ENCODE data around the gene NTRK1.
"Not testable (repeated sequence)": the region's sequence is repeated elsewhere in the genome, so short reads cannot be mapped to it uniquely, and the experiment has no call there.

NTRK1 gene

DNA sequence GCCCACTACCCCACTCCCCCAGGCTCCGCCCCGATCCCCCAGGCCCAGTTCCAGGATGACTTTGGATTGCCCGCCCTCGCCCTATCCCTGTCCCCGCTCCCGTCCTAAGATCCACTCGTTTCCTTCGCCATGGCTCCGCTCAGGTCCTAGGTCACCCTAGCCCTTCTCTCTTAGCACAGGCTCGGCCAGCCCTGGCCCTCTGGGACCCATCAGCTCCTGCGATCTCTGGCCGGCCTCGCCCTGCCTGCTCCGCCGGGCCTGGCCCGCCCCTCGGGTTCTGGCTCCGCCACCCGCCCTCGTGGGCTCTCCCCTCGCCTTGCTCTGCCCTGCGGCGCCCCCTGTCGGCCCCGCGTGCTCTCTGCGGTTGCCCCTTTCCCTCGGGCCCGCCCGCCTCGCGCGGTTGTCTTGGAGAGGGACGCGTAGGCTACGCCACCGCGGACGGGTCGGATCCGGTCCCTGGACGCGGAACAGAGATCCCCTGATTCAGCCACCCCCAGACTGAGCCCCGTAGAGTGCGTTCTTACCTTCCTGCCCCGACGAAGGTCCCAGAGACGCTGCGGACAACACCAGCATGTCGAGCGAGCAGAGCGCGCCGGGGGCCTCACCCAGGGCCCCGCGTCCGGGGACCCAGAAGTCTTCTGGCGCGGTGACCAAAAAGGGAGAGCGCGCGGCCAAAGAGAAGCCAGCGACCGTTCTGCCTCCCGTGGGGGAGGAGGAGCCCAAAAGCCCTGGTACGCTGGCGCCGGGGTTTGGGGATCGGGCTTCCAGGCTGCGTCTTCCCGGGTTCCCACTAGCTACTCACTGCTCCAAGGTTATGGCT, 59.8 kb downstream of the NTRK1 start, which contains the start of gene LRRC71:
Gene LRRC71 (plus strand): TSS at position 400 of the 820 bp plus-strand sequence. CDS start 172 bp downstream, at position 572.
- peak; percentile 85 for DNase-seq

DNA sequence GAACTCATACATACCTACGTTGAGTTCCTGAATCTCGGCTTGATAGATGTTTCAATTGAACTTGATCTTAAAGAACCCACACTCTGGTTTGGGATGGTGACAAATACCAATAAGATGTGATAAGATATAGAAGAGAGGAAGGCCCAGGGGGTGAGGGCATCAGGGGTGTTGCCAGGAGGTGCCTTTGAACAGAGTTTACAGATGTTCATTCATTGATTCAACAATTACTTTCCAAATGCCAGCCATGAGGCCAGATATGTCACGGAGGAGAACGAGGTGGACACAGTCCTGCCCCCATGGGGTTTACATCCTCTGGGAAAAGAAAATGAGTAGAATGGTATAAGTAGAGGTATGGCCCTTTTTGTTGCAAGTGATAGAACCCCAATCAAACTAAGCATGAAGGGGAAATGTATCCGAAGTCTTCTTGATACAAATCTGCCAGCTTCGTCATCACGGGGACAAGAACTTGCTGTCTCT, 60.4 kb downstream of the NTRK1 start:
- DNase-seq: no peak

DNA sequence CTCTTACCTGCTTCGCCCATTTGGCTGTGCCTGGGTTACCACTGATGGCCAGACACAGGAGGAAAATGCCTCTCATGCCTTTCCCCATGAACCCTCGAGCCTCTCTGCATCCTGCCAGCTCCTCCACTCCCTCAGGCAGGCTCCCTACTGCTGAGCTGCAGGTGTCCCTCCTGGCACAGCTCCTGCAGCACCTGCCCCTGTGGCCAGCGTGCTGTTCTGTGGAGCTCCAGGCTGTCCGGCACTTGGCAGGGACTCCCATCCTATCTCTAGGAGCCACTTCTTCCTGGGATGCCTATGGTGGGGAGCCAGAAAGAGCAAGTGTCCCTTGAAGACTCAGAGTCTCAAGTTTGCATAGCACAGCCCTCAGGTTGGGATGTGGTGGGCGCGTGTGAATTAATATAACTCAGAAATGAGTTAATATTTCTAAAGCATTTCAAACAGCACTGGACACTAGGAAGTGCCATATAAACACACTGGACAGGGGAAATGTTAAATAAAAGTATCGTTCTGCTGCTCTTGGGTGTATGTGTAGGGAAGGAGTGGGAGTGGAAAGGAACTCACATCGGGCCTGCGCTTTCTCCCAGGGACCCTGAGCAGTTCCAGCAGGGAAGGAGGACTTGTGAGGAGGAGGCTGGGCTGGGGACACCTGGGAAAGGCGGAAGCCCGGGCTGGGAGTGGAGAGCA, 62.5 kb downstream of the NTRK1 start:
- DNase-seq: no peak

DNA sequence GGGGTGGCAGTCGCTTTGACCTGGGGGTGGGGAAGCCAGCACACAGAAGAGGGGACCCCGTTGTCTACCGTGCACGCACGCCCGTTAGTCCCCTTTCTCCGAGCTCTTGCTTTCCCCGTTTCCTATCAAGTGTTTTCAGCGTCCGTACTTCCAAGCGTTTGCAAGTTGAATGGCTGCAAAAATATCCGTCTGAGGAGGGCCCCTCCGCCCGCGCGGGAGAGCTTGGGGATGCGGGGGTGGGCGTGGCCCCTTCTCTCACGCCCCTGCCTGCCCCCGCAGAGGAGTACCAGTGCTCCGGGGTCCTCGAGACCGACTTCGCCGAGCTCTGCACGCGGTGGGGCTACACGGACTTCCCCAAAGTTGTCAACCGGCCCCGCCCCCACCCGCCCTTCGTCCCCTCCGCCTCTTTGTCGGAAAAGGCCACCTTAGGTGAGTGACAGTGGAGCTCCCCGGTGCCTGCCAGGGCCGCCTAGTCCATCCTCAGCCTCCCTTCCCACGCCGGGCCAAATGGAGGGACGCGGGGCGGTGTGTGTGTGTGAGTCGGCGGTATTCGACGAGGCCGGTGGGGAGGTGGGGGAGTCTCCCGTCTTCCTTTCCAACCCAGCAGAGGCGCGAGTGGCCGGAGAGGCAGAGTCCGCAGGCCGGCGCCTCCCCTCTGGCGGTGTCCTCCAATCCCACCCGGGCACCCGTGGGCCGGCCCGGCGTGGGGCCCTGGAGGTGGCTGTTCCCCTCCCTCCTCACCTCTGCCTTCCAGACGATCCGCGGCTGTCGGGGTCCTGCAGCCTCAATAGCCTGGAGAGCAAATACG, 63.2 kb downstream of the NTRK1 start:
- no peak for DNase-seq

DNA sequence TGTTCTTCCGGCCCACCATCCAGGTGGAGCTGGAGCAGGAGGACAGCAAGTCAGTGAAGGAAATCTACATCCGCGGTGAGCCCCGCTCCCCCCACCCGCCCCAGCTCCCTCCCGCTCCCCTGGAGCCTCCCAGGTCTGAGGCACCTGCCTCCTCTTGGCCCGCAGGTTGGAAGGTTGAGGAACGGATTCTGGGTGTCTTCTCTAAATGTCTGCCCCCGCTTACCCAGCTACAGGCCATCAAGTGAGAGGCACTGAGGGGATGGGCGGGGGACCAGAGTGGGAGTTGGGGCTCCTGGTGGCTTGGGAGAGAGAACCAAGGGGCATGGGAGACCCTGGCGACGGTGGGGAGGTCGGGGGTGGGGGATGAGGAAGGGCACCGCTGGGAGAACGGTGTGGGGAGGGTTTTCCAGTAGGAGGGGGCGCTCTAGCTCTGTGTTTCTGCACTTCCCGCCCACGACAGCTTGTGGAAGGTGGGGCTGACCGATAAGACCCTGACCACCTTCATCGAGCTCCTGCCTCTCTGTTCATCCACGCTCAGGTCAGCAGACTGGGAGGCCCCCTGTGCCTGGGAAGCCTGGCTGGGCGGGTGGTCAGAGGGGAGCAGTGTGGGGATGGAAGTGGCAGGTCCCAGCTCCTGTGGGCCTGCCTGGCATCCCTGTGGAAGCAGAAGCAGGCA, 64.0 kb downstream of the NTRK1 start:
- no peak for DNase-seq

DNA sequence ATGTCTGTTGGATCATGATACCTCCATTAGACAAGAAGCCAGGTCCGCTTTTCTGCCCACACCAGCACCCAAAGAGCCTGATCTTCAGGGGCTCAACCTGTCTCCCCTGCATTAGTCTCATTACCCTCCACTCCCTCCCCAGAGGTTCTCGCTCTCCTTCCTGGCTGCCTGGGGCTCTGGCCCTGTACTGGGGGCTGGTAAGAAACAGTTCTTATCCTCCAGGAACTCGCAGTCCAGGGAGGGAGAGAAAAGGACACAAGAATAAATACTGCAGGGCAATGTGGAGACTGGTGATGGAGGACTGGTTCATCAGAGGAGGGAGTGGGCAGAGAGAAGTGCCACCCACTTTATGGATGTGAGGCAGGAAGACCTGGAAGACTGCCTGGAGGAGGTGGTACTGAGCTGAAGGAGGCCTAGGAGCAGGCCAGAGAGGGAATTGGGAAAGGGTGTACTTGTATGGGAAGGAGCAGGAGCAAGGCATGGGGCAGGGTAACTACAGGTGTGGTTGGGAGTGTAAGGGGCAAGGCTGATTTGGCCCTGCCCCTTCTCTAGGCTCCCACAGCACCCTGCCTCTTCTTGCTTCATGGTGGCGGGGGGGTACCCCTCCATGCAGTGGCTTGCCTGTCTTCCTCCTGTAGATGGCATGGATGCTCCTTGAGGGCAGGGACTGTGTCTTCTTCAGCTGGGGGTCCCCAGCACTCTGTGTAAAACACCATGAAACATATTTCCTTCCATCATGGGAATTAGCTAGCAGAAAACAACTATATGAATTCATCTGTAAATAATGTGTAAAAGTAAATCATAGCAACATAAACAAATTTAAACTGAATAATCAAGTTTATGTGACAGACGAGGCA, 64.7 kb downstream of the NTRK1 start:
- DNase-seq: no peak

DNA sequence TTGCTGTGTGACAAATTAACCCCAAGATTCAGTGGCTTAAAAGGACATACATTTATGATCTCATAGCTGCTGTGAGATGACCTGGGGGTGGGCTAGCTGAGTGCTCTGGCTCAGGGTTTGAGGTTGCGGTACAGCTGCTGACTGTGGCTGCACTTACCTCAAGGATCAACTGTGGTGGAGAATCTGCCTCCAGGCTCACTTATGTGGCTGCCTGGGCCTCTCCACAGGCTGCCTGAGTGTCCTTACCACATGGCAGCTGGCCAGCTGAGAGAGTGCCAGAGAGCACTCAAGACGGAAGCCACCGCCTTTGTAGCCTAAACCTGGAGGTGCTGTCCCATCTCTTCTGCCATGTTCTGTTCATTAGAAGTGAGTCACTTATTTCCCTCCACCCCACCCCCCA, 65.5 kb downstream of the NTRK1 start:
- DNase-seq: no peak

DNA sequence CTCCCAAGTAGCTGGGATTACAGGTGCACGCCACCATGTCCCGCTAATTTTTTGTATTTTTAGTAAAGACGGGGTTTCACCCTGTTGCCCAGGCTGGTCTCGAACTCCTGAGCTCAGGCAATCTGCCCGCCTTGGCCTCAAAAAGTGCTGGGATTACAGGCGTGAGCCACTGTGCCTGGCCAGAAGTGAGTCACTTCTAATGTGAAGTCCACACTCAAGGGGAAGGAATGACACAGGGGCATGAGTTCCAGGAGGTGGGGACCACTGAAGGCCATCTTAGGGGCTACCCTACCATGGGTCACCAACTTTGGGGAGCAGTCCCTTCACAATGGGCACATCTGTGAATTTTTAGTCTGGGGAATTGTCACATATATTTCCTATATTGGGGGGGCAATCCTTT, 66.0 kb downstream of the NTRK1 start:
- DNase-seq: not testable (repeated sequence)

DNA sequence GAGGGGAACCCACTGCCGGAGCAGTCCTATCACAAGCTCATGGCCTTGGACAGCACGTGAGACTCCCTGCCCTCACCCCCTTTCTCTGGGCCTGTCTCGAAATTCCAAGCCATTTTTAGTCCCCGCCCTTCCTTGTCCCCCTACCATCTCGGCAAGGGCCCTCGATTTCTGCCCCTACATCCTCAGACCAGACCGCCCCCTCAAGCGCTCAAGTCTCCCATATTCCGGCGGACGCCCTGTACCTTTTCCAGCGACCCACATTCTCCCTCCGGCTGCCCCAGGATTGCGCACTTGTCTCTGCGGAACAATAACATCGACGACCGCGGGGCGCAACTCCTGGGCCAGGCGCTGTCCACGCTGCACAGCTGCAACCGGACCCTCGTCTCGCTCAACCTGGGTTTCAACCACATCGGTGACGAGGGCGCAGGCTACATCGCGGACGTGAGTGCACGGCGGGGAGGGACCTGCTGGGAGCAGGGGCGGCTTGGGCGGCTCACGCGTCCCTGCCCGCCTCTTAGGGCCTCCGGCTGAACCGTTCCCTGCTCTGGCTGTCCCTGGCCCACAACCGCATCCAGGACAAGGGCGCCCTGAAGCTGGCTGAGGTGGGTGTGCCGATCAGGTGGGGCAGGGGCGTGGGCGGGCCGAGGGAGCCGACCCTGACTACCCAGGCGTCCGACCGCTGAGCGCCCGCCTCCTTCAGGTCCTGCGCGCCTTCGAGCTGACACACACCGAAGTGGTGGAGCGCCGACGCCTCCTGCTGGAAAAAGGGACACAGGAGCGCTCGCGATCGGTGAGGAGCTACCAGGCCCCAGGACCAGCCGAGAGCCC, 66.8 kb downstream of the NTRK1 start:
- DNase-seq: peak; percentile 80

DNA sequence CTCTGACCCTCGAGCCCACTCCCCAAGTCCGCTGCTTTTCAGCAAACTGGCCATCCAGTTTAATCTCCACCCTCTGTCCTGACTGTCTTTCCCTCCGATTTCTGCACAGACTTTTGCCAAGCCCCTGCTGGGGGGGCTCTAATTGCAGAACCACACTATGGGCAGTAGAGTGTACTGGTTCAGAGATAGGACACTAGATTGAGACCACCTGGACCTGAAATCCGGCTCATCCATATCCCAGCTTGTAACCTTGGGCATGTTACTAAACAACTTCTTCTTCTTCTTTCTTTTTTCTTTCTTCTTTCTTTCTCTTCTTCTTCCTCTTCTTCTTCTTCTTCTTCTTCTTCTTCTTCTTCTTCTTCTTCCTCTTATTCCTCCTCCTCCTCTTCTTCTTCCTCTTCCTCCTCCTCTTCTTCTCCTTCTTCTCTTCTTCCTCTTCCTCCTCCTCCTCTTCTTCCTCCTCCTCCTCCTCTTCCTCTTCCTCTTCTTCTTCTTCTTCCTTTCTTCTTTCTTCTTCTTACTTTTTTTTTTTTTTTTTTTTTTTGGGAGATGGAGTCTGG, 67.5 kb downstream of the NTRK1 start:
- DNase-seq: no peak

DNA sequence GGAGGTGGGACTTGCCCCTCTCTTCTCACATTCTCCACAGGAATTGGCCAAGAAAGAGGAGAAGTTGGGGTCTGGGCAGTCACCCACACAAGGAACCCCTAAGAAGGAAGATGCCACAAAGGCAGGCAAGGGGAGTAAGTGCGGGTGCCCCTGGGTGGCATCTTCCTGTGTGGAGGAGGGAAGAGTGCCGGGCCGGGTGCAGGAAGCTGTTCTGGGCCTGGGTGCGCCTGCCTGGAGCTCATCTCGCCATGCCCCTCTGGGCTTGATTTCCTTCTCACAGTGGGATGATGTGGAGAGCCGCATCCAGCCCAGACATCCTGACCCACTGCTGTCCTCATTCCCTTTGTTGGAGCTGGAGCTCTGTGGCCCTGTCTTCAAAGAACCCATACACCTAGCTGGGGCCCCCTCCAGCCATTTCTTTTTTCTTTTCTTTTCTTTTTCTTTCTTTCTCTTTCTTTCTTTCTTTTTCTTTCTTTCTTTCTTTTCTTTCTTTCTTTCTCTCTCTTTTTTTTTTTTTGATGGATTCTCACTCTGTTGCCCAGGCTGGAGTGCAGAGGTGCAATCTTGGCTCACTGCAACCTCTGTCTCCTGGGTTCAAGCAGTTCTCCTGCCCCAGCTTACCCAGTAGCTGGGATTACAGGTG, 69.1 kb downstream of the NTRK1 start:
- DNase-seq: no peak

DNA sequence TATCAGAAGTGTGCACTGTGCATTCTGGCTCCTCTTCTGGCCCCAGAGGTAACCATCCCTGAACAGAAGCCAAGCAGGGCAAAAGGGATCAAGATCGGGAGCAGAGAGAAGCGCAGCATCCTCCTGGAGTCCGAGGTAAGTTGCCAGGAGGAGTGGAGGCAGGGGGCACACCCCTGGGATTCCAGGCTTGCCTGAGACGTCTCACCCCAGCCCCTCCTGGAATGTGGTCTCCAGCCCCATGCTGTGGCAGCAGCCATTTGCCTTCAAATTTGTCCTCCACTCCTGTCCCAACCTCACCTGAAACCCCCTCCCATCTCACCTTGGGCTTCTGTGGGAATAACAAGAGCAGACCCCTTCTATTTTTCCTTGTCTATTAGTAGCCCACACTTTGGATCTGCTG, 69.8 kb downstream of the NTRK1 start:
- DNase-seq: no peak

All from right hindlimb (tissue), 1 donor.